Forelimb muscle (tissue), 1 donor: ENCODE measurements around the gene JAZF1. TPM values are rescaled to one million over a fixed set of nuclear protein-coding genes. Genes with fewer than 3 reads are reported as not detected.

ENCODE experiments used
- DNase-seq: peaks from one replicate; pipeline ENCODE4 v3.0.0-alpha.2; 2013; ENCODE audit warnings: low read depth
- polyA plus RNA-seq: library from polyadenylated mRNA; unstranded; fragments of 120-200 nt; gene quantifications from one replicate; pipeline ENCODE4 v1.2.1, GENCODE V29; 2013; ENCODE audit not compliant: insufficient read length

Gene JAZF1
- polyA plus RNA-seq, 1 donor: 26.0 TPM

DNA sequence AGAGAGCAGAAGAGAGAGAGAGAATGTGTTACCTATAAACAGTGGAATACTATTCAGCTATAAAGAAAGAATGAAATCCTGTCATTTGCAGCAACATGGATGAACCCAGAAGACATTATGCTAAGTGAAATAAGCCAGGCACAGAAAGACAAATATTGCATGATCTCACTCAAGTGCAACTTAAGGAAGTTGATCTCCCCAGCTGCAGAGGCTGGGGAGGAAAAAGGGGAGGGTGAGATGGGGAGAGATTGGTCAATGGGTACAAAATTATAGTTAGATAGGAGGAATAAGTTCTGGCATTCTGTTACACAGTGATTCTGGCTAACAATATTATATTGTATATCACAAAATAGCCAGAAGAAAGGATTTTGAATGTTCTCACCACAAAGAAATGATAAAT lies 11.2 kb upstream of the JAZF1 start:
- no peak for DNase-seq

DNA sequence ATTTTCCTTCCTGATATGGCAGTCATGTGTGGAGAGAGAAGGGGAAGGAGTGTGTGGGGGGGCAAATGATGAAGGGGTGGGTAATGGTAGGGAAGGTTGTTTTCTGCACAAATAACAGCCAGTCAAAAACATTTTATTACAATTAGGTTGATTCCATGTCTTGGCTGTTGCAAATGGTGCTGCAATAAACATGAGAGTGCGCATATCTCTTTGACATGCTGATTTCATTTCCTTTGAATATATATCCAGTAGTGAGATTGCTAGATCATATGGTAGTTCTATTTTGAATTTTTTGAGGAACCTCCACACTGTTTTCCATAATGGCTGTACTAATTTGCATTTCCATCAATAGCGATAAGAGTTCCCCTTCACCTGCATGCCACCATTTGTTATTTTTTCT lies 10.6 kb upstream of the JAZF1 start:
- DNase-seq: no peak

DNA sequence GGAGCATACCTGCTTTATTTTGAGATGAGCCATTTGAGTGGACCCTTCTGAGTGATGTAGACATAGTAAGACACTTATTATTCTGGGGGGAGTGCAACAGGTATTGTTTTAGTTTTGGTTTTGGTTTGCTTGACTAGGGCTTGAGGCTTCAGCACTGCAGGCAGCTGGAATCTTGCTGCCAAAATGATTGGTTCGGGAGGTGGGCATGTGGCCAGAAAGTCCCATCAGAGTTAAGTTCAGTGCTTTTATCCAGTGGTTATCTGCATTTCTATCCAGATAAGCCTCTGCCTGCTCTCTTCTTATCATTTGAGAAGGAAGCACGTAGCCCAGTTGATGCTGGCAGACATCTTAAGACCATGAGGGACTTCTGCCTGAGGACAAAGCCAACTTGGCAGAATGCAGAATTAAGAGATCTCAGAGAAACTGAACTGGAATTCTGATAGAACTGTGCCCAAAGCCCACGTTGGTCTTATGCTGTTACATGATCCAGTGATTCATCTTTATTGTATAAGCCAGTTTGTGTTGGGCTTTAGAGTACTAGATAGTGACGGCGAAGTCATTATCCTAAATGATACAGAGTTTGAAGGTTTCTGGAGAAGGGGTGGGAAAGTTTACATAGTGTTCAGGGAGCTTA lies 9.6 kb upstream of the JAZF1 start:
- no peak for DNase-seq

DNA sequence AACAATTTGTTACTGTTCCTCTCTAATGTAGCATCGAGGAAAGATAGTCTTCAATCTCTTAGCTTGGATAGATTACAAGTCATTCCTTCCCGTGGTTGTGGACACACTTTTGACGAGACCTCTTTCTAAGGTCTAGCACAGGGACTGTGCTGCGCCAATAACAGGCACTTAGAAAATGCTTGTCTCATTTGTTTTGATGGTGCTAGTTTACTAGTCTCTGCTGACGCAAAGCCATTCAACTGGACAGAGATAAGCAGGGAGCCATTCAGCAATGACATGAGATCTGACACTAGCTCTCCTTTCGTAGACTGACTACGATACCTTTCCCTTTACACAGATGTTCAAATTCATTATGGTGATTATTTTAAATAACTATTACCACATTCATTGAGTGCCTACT lies 6.4 kb upstream of the JAZF1 start:
- no peak for DNase-seq

DNA sequence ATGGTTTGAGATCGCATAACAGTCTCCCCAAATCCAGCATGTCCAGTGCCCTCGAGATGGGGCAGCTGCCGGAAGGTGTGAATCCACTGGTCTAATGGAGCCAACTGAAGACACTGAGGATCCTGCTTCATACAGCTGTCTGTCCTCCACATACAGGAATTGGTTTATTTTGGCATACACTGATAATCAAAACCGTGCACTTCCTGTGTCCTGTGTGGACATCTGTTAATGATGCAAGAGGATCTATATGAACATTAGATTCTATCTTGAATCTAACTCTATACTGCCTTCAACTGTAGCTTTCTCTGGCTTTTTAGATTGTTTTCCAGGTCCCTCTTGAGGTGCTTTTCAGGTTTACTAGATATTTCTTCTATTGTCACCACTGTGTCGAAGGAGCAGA lies 3.0 kb upstream of the JAZF1 start:
- no peak for DNase-seq

DNA sequence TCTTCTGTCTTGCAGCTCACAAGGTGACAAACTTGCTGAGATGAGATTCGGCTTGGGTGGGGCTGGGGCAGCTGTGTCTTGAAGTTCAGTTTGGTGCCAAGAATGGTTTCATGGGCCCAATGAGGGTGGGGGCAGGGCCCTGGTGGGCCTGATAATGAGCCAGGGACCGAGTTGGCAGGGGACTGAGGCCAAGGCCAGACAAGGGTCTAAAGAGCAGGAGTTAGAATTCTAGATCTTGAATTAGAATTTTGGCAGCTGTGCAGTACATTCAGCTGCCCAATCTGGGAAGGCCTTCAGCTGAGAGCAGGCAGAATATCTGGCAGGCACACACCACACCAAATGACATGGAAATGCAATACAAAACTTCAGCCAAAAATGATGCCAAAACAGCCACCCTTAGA lies 1.5 kb upstream of the JAZF1 start:
- DNase-seq: no peak

DNA sequence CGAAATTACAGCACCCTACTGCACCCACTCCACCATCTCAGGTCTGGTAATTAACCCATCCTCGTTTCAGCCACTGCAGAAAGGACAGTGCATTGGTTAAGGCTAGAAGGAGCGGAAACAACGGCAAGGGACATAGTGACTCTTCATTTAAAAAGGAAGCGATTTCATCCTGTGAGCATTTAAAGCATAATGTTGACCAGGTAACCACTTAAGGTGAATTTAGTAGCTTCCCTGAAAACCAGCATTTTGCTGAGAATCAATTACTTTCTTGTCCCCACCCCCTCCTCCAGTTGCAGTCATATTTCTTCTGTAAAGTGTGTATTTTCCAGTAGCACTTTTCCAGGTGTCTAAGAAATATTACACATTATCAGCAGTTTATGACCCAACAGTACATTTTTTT lies 821 bp upstream of the JAZF1 start:
- no peak for DNase-seq

DNA sequence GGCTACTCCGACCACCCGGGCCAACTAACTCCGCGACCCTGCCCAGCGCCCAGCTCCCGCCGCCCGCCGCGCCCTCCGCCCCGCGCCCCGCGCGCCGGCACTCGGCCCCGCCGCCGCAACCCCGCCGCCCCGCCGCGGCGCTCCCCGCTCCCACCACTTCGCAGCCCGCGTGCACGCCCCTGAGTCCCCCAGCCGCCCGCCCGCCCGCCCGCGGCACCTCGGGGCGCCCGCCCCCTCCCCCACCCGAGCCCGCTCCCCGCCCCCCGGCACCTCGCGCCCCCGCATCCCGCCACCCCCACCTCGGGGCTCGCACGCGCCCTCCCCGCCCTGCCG lies 598 bp downstream of the JAZF1 start:
- no peak for DNase-seq

DNA sequence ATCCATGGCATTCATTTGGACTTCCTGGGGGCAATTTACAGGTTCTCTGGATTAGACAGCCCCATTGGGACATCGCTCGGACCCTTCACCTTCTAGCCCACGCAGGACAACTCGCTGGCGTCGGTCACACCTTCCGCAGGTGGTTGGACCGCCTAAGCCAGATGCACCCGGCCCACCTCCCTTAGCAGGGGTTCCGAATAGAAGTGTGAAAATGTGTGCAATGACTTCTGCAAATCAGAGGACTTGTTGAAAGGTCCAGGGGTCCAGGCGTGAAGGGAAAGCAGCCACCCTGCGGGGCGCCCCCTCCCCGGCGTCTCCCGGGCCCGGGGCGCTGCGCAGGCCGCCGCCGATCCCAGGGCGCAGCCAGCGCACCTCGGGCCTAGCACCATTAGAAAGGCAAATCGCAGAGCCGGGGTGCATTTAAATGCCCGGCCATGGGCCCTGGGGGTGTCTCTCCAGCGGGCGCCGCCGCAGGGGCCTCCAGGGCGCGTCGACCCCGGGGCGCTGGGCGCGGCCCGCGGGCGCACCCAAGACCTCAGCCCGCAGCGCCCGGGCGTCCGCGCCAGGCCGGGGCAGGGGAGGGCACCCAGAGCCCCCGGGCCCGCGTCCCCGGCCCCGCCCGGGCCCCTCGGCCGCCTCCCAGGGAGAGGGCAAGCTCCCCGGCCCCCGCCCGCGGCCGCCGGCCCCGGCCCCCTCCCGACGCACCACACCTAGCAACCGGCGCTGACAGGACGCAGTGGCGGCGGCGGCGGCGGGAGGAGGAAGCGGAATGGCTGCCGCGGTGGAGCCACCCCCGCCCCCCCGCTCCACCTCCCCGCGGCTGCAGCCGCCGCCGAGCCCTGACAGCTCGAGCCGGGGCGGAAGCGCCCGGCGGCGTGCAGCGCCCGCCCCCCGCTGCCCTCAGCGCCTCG lies 1.2 kb downstream of the JAZF1 start:
- no peak for DNase-seq

DNA sequence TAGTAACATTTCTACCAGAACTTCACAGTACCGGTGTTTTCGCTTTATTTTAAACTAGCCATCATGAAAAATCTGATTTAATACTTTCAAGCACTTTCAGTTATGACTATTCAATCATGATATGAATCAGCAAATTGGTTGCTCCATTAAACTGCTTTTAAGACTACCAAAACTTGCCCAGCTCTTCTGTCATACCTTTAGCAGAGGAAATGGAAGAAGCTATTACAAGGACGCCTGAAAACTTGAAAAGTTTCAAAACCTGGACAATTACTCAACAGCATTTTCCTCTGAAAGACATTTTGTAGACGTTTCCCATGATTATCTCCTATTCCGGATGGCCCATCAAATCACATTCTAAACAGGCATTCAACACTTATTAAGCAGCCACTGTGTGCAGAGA lies 2.0 kb downstream of the JAZF1 start:
- no peak for DNase-seq

DNA sequence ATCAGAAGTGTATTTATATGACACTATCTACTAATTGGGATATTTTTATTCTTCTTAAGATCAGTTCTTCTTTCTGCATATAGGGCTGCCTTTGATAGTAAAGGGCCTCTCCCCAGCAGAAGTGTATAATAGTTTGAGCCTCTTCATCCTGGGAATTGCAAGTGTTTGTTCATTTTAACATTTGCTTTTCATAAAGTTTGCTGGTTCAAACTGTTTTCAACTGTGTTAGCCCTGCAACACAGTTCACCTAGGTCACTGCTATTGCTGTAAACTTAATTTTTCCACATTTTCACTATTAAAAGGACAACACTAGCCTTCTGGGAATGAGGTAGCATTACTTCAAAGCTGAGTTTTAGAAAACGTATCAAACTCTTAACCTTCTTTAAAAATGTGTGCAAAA lies 2.8 kb downstream of the JAZF1 start:
- DNase-seq: no peak

DNA sequence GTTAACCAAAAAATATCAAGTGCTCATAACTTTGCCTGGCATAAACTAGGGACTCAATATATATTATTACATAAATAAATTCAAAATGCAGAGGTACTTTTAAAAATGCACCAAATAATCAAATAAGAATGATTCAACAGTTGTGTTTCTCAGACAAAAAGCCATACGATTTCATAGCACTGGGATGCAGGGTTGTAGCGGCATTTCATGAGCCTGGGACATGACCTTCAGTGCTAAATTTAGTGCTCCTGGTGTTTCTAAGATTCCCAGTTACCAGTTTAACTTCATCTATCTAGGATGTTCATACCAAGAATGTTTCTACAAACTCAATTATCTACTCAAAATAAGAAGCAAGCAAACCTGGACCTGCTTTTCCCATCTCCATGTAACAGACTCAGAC lies 4.0 kb downstream of the JAZF1 start:
- no peak for DNase-seq

DNA sequence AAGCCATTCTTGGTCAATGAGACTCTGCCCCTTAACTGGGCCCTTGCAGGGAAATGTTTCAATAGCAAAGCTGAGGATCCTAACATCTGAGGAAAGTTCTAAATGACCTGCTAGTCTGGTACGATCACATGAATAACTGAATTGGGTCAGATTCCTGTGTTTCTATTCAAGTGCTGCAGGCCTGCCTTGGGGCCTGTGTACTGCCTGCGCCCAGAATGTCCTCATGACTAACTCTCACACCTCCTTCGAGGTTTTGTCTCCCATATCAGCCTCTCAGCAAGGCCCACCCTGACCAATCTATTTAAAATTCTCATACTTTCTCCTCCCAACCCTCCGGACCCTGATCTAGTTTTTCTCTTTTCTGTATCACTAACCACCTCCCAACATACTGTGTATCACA lies 4.4 kb downstream of the JAZF1 start:
- DNase-seq: no peak

DNA sequence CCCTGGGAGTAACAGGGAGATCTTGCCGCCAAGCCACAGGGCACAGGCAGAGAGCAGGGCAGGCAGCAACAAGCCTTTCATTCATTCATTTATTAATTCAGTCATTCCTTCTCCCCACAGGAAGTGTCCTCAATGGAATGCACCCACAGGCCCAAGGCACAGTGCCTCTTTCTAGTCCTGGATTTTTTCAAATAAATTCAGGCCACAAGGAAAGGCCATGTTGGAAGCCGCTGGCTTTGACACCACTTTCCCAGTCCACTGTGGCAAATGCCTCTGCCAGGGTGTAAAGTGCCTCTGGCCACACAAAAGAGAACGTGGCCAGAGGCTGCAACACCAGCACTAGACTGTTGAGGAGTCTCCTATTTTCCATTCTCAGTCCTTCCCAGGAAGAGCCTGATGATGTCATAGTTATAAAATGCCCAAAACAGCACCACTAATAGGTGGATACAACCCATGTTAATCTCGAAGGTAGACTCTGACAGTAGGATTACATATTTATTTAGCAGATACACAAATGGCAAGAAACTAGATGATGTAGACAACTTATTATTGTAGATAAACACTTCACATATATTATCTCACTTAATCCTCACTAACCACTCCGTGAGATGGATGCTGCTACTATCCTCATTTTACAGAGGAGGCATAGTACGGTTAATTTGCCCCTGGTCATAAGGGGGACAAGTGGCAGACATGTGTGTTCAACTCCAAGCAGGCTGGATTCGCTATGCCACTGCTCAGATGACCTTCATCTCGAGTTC lies 5.5 kb downstream of the JAZF1 start:
- DNase-seq: no peak

DNA sequence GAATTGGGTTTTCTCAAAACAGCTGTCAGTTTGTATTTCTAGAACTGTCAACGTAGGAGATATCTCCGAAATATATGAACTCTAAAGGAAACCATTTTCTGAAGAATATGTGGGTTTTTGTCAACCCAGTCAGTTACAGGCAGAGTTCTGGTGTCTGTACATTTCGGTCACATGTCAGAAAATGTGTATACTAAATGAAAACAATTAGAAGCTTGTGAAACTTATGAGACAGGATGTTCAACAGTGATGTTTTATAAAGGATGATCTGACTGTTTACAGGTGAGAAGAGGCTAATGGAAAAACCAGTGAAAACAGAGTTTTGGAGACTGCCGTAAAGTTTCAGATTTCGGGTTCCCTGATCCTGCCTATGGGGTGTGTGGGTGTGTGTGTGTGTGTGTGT lies 6.2 kb downstream of the JAZF1 start:
- DNase-seq: no peak

DNA sequence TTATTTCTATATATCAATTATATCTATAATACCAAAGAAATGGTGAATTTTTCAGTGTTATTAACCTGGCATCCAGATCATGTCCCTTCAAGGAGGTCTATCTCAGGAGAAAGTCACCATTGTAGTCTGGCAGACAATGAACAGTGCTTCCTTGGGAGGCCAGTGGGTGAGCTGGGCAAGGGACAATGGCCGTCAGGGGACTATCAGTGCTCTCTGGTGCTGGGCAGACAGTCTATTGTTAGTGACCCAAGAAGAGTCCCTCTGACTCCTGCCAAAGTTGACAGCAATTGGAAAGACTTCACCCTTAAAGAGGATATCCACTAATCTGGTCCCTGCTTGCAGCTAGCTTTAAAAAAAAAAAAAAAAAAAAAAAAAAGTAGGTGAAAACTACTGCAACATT lies 7.1 kb downstream of the JAZF1 start:
- no peak for DNase-seq

DNA sequence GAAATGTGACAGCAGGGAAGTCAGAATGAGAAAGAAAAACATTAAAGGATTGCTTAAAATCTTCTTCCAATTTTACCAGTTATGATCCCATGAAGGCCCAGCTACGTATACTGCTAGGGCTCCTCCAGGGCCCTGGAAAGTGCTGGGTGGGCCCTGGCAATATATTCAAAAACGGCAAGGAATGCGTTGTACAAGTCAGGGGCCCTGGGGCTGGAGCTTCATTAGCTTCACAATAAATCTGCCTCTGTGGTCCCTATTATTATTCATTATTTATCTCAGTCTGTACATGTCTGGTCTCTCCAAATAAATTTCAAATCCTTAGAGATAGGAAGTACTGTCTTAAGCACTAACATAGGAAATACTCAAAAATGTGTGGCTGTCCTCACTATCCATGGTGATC lies 7.6 kb downstream of the JAZF1 start:
- DNase-seq: no peak

DNA sequence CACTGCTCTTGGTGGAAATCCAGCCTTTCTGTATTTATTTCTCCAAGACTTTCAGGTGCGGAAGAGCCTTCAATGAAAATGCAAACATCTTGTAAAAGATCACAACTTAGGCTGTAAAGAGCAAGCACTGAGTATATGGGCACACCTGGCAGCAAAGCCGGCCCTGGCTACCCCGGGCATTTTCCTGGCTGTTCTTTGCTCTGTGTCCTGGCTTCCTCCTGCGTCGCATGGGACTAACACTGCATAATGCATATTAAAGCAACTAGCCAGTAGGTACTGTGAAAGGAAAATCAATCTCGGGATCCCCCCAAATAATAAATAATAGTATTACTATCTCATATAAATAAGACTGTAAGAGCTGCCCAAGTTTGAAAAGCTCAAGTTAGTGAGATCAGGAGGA lies 9.9 kb downstream of the JAZF1 start:
- DNase-seq: no peak

DNA sequence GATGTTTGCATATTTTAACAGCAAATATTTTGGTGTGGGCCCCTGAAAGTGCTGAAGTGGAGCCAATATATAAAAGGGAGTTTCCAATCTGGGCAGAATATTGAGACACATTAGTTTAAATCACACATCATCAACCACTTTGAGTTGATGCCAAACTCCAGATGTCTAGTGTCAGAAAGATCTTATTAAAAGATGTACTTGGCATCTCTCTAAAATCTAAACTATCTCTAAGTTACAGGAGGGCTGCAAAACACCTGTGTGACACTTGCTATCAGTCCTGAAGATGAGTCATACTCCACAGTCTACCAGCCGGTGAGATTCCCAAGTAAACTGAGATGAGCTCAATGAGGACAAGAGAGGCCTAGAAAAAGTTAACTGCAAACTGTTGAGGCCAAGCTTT lies 11.4 kb downstream of the JAZF1 start:
- DNase-seq: no peak

DNA sequence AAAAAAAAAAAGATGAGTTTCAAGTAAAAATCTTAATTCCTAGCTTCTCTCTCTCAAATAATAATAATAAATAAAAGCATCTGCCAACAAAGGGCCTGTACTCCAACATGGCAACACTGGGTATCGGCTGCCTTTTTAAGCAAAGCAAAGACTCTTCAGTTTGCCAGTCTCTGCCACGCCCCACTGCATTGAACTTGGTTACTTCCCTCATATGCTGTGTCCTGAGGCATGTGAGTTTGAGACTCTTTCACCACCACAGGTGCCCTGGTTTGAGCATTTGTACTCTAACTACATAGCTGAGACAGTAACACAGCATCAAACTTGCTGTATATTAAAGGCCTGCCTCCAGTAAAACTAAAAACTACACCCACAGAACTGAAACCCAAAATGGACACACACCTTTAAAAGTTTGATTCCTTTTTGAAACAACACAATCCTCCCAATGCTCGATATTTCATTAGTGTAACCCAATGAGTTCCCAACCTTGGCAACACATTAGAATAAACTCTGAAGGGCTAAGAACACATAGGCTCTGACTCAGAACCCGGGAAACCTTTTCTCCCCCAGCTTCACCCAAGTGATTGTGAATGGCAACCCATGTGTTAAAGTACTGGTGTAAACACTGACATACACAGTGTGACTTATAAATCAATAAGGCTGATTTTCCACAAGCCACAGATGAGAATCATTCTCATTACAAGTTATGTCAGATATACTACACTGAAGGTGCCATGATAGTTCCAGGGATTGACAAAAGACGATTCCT lies 12.0 kb downstream of the JAZF1 start:
- DNase-seq: no peak

DNA sequence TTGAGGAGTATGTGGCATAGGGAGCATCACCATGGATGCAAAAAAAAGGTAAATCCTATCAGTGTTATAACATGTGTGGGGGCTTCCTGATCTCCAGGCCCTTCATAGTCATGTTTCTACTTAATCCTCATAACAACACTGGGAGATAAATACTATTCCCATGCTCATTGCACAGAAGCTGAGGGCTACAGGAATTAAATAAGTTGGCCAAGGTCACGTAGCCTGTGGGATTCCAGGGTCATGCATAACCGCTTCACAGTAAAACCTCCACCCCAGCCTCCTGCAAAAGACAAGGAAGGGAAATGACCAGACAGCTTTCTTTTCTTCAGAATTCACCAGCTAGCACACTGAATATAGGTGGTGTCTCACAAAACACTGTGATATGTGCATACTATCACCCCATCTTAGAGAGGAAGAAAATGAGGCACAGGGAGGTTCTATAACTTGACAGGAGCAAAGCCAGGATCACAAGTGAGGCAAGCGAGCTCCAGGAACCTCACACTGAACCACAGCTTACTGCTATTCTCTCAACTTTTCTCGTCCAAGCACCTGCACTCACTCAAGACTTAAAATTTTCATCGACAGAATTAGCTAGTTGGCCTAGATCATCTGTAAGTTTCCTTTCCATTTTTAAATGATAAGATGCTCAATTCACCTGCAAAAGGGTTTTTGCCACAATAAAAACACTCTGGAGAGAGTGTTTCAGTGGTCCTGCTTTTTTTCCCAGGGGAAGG lies 13.4 kb downstream of the JAZF1 start:
- no peak for DNase-seq
